SK-N-MC (cell line): ENCODE results near the gene SUN1.

ENCODE experiments used
- DNase-seq: peaks from one replicate; pipeline ENCODE4 v3.0.0-alpha.2; 2011; ENCODE audit warnings: low read depth, low spot score
- H3K27ac ChIP-seq: fragments of 200-600 bp; sonication (generic); 2 replicates; pipeline ENCODE4 v1.5.1; 2016; ENCODE audit warnings: mixed run types
- H3K36me3 ChIP-seq: fragments of 200-600 bp; sonication (generic); 2 replicates; pipeline ENCODE4 v1.6.1; 2017; ENCODE audit warnings: antibody characterized with exemption, low read length, mixed read lengths; ENCODE audit not compliant: insufficient read depth
- H3K4me3 ChIP-seq: fragments of 200-600 bp; sonication (generic); 2 replicates; pipeline ENCODE4 v1.5.1; 2016
- H3K9ac ChIP-seq: fragments of 200-600 bp; sonication (generic); 2 replicates; pipeline ENCODE4 v1.8.0; 2017; ENCODE audit warnings: mixed run types, mixed read lengths; ENCODE audit not compliant: insufficient read length
- H3K9me3 ChIP-seq: fragments of 200-600 bp; sonication (generic); 2 replicates; pipeline ENCODE4 v1.6.1; 2017; ENCODE audit warnings: low read depth, mild to moderate bottlenecking, antibody characterized with exemption, low read length, moderate library complexity, mixed read lengths
- EZH2 ChIP-seq: fragments of 200-600 bp; sonication (generic); IDR thresholded peaks from one replicate; pipeline ENCODE4 v1.6.1; 2017; ENCODE audit warnings: antibody characterized with exemption
- FOXP2 ChIP-seq: optimal IDR thresholded peaks from 2 replicates; pipeline ENCODE3; 2011; ENCODE audit warnings: mild to moderate bottlenecking, moderate library complexity; ENCODE audit not compliant: insufficient read depth; ENCODE audit errors: extremely low read length, control extremely low read depth
- POLR2AphosphoS5 ChIP-seq: IDR thresholded peaks from 2 replicates; pipeline ENCODE4 v1.6.1; 2012; ENCODE audit warnings: mild to moderate bottlenecking, low read depth, low read length, borderline replicate concordance

SUN1 gene

DNA sequence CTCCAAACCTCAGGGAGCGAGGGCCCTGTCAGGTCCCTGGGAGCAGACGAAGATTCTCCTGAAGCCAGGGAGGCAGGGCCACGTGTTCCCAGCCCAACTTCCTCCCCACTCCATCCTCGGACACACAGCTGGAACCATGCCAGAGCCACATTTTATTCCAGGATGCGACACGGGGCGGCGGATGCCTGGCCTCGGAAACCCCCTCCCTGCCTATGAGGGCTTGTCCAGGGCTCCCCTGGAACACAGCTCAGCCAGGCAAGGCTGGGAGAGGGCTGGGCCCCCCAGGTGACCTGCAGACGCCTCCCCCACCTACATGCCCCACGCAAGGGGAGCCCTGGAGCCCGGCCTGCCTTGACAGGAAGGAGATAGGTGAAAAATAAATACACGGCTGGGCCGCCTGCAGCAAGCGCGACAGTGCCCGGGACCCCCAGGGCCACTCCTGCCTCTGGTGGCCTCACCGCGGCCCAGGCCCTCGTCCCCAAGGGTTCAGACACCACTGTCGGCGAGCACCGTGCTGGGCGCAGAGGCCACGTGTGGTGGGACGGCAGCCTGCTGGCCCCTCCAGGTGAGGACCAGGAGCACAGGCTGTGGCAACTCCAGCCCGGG, 65.6 kb downstream of the SUN1 start:
- no peak overlapping the region for H3K9ac ChIP-seq
- H3K36me3 ChIP-seq, result peaks cover 13% of the 10 kb centered on the region; the same call in 1 of the 2 replicates
- no peak overlapping the region for H3K27ac ChIP-seq
- TF ChIP-seq EZH2 (no peak), POLR2AphosphoS5 (no peak), FOXP2 (no peak)
- H3K4me3 ChIP-seq, result no peak overlapping the region
- H3K9me3 ChIP-seq, result no peaks in the 10 kb centered on the region
- DNase-seq, result no peak

- Histone ChIP-seq H3K4me3 (no peak overlapping the region), H3K9me3 (no peaks in the 10 kb centered on the region), H3K9ac (no peak overlapping the region), H3K36me3 (peaks cover 13% of the 10 kb centered on the region; the same call in 1 of the 2 replicates), H3K27ac (no peak overlapping the region)
- no peak for TF ChIP-seq FOXP2
- TF ChIP-seq EZH2, result no peak
- no peak for TF ChIP-seq POLR2AphosphoS5
- no peak for DNase-seq
Observed at GRCh38 chr7:898460-898854, 66.2 kb downstream of the SUN1 start.

GRCh38 chr7:898855-899681, 66.8 kb downstream of the SUN1 start:
- no peak for TF ChIP-seq EZH2
- TF ChIP-seq POLR2AphosphoS5, result no peak
- no peak for TF ChIP-seq FOXP2
- no peak overlapping the region for H3K4me3 ChIP-seq
- no peak for DNase-seq
- no peak overlapping the region for H3K27ac ChIP-seq
- no peaks in the 10 kb centered on the region for H3K9me3 ChIP-seq
- peaks cover 8% of the 10 kb centered on the region; the same call in 1 of the 2 replicates for H3K36me3 ChIP-seq
- no peak overlapping the region for H3K9ac ChIP-seq

GRCh38 chr7:899806-900205, 67.5 kb downstream of the SUN1 start:
- TF ChIP-seq FOXP2, result no peak
- TF ChIP-seq EZH2, result no peak
- TF ChIP-seq POLR2AphosphoS5, result no peak
- DNase-seq, result no peak
- Histone ChIP-seq H3K36me3 (peaks cover 4% of the 10 kb centered on the region; the same call in 1 of the 2 replicates), H3K27ac (no peak overlapping the region), H3K9me3 (no peaks in the 10 kb centered on the region), H3K9ac (no peak overlapping the region), H3K4me3 (no peak overlapping the region)

- Histone ChIP-seq H3K9me3 (no peaks in the 10 kb centered on the region), H3K9ac (no peak overlapping the region), H3K4me3 (no peak overlapping the region), H3K36me3 (peaks cover 4% of the 10 kb centered on the region; the same call in 1 of the 2 replicates), H3K27ac (no peak overlapping the region)
- TF ChIP-seq EZH2, result no peak
- TF ChIP-seq FOXP2, result no peak
- no peak for TF ChIP-seq POLR2AphosphoS5
- DNase-seq, result no peak
Observed at GRCh38 chr7:900331-901040, 68.2 kb downstream of the SUN1 start.

DNA sequence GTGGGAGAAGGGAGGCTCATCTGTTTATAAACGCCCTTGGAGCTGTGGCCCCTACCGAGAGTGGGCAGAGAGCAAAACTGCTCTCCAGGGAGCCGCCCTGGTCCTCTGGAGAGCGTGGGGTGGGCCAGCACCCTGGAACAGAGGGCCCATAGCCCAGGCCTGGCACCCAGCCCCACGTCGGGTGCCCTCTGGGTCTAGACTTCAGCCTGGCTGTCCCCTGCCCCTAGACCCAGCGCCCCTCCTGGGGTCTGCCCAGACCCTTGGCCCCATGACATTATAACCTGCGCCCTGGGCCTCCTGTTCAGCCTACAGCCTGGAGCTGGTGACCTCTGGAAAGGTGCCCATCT, 68.7 kb downstream of the SUN1 start:
- Histone ChIP-seq H3K9me3 (no peaks in the 10 kb centered on the region), H3K4me3 (no peak overlapping the region), H3K36me3 (peaks cover 4% of the 10 kb centered on the region; the same call in 1 of the 2 replicates), H3K9ac (no peak overlapping the region), H3K27ac (no peak overlapping the region)
- TF ChIP-seq FOXP2 (no peak), EZH2 (no peak), POLR2AphosphoS5 (no peak)
- no peak for DNase-seq

GRCh38 chr7:901388-902154, 69.3 kb downstream of the SUN1 start:
- DNase-seq, result peak; percentile 58
- no peak overlapping the region for H3K27ac ChIP-seq
- TF ChIP-seq EZH2, result no peak
- TF ChIP-seq POLR2AphosphoS5, result no peak
- TF ChIP-seq FOXP2, result no peak
- H3K9me3 ChIP-seq, result no peaks in the 10 kb centered on the region
- H3K4me3 ChIP-seq, result peak overlapping the region; percentile 47
- no peak overlapping the region for H3K9ac ChIP-seq
- H3K36me3 ChIP-seq, result peaks cover 4% of the 10 kb centered on the region; the same call in 1 of the 2 replicates

GRCh38 chr7:902996-903395, 70.7 kb downstream of the SUN1 start:
- DNase-seq, result no peak
- TF ChIP-seq POLR2AphosphoS5 (no peak), EZH2 (no peak)
- no peak overlapping the region for H3K27ac ChIP-seq
- H3K4me3 ChIP-seq, result no peak overlapping the region
- no peak overlapping the region for H3K9ac ChIP-seq
- H3K36me3 ChIP-seq, result no peaks in the 10 kb centered on the region
- H3K9me3 ChIP-seq, result no peaks in the 10 kb centered on the region
